Astrocyte (in vitro differentiated cells and primary cell): Measurements from ENCODE around the gene PRKCA. TPM values are rescaled to one million over a fixed set of nuclear protein-coding genes. Genes with fewer than 3 reads are reported as not detected.

Source experiments
- DNase-seq: peaks from one replicate; pipeline ENCODE4 v3.0.0-alpha.2; 2010; ENCODE audit warnings: low read depth
- FAIRE-seq: peaks from 2 replicates; lab custom pipeline; 2011; peaks lifted over from hg19 to GRCh38; lab: Jason Lieb, UNC
- H2AFZ ChIP-seq: 2 replicates; pipeline ENCODE4 v1.6.0; 2012; ENCODE audit warnings: low read depth, low read length, inconsistent platforms
- H3K27ac ChIP-seq: 2 replicates; pipeline ENCODE4 v1.5.1; 2011; ENCODE audit warnings: low read depth, low read length, inconsistent platforms
- H3K27me3 ChIP-seq: 2 replicates; pipeline ENCODE4 v1.6.0; 2011; ENCODE audit warnings: low read length, inconsistent platforms; ENCODE audit not compliant: insufficient read depth
- H3K36me3 ChIP-seq: 2 replicates; pipeline ENCODE4 v1.5.1; 2011; ENCODE audit warnings: low read length, inconsistent platforms; ENCODE audit not compliant: insufficient read depth
- H3K4me1 ChIP-seq: 2 replicates; pipeline ENCODE4 v1.5.1; 2011; ENCODE audit warnings: low read length, inconsistent platforms; ENCODE audit not compliant: insufficient read depth
- H3K4me2 ChIP-seq: 2 replicates; pipeline ENCODE4 v1.6.0; 2012; ENCODE audit warnings: low read length, inconsistent platforms
- H3K4me3 ChIP-seq: 2 replicates; pipeline ENCODE4 v1.5.1; 2011; ENCODE audit warnings: low read depth, mild to moderate bottlenecking, low read length, inconsistent platforms; ENCODE audit not compliant: insufficient read depth
- H3K79me2 ChIP-seq: 2 replicates; pipeline ENCODE4 v1.6.0; 2012; ENCODE audit warnings: mild to moderate bottlenecking, low read length, inconsistent platforms; ENCODE audit not compliant: insufficient read depth
- H3K9ac ChIP-seq: 2 replicates; pipeline ENCODE4 v1.6.0; 2012; ENCODE audit warnings: mild to moderate bottlenecking, low read length, inconsistent platforms
- H3K9me3 ChIP-seq: 2 replicates; pipeline ENCODE4 v1.5.1; 2012; ENCODE audit warnings: low read depth, mild to moderate bottlenecking, low read length, inconsistent platforms; ENCODE audit not compliant: insufficient read depth
- H4K20me1 ChIP-seq: 2 replicates; pipeline ENCODE4 v1.6.0; 2012; ENCODE audit warnings: low read length, inconsistent platforms; ENCODE audit not compliant: insufficient read depth
- H3K27ac Mint-ChIP-seq: one replicate; pipeline ENCODE4 v1.8.0; 2021; ENCODE audit warnings: mild to moderate bottlenecking, mixed read lengths; ENCODE audit not compliant: unreplicated experiment
- H3K27me3 Mint-ChIP-seq: one replicate; pipeline ENCODE4 v1.8.0; 2021; ENCODE audit warnings: low read depth, mixed read lengths; ENCODE audit not compliant: unreplicated experiment
- H3K36me3 Mint-ChIP-seq: one replicate; pipeline ENCODE4 v1.8.0; 2021; ENCODE audit warnings: low read depth, mixed read lengths; ENCODE audit not compliant: unreplicated experiment
- H3K4me1 Mint-ChIP-seq: one replicate; pipeline ENCODE4 v1.8.0; 2021; ENCODE audit warnings: low read depth, mixed read lengths; ENCODE audit not compliant: unreplicated experiment
- H3K4me3 Mint-ChIP-seq: one replicate; pipeline ENCODE4 v1.8.0; 2021; ENCODE audit warnings: mild to moderate bottlenecking, moderate library complexity, mixed read lengths; ENCODE audit not compliant: unreplicated experiment
- H3K9me3 Mint-ChIP-seq: one replicate; pipeline ENCODE4 v1.8.0; 2021; ENCODE audit warnings: mild to moderate bottlenecking, mixed read lengths; ENCODE audit not compliant: unreplicated experiment
- EZH2 ChIP-seq: IDR thresholded peaks from 2 replicates; pipeline ENCODE4 v1.6.1; 2012; ENCODE audit warnings: mild to moderate bottlenecking, low read length, inconsistent platforms; ENCODE audit not compliant: insufficient read depth
- total RNA-seq: library from RNA; stranded (reverse); gene quantifications from 2 replicates; pipeline ENCODE4 v1.2.1, GENCODE V29; 2021
- TF ChIP-seq, protein P1 (sequence below): IDR thresholded peaks from 2 replicates; pipeline ENCODE4 v1.5.1; 2011; ENCODE audit warnings: low read depth, mild to moderate bottlenecking, inconsistent platforms, low read length, moderate library complexity; ENCODE audit not compliant: insufficient read depth

PRKCA gene
- total RNA-seq, 1 donor from 2014 or later = 49.9 TPM

DNA sequence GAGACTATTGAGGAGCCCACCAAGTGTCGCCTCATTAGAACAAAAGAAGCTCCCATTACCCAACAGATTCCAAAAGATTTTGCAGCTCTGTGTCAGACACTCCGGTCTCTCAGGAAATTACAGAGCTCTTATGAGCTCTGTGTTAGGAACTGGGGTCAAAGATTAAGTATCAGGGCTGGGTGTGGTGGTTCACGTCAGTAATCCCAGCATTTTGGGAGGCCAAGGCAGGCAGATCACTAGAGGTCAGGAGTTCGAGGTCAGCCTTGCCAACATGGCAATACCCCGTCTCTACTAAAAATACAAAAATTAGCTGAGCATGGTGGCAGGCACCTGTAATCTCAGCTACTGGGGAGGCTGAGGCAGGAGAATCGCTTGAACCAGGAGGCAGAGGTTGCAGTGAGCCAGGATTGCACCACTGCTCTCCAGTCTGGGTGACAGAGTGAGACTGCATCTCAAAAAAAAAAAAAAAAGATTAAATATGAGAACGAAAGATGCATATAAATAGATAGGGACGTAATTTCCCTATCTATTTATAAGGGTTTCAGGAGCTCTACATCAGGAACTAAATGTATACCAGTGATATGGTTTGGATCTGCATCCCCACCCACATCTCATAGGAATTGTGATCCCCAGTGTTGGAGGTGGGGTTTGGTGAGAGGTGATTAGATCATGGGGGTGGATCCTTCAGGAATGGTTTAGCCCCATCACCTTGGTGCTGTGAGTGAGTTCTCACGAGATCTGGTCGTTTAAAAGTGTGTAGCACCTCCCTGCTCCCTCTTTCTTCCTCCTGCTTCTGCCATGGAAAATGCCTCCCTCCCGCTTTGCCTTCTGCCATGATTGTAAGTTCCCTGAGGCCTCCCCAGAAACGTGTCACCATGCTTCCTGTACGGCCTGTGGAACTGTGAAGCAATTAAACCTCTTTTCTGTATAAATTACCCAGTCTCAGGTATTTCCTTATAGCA, 111.4 kb downstream of the PRKCA start:
- H3K27me3 Mint-ChIP-seq = no peaks in the 10 kb centered on the region
- H3K4me3 ChIP-seq = no peak overlapping the region
- H3K27ac ChIP-seq = no peak overlapping the region
- no peak for TF ChIP-seq EZH2
- TF ChIP-seq, protein P1, sequence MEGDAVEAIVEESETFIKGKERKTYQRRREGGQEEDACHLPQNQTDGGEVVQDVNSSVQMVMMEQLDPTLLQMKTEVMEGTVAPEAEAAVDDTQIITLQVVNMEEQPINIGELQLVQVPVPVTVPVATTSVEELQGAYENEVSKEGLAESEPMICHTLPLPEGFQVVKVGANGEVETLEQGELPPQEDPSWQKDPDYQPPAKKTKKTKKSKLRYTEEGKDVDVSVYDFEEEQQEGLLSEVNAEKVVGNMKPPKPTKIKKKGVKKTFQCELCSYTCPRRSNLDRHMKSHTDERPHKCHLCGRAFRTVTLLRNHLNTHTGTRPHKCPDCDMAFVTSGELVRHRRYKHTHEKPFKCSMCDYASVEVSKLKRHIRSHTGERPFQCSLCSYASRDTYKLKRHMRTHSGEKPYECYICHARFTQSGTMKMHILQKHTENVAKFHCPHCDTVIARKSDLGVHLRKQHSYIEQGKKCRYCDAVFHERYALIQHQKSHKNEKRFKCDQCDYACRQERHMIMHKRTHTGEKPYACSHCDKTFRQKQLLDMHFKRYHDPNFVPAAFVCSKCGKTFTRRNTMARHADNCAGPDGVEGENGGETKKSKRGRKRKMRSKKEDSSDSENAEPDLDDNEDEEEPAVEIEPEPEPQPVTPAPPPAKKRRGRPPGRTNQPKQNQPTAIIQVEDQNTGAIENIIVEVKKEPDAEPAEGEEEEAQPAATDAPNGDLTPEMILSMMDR = no peak
- peaks cover 7% of the 10 kb centered on the region for H3K4me1 Mint-ChIP-seq
- no peak overlapping the region for H3K4me2 ChIP-seq
- H3K36me3 Mint-ChIP-seq = no peaks in the 10 kb centered on the region
- no peak overlapping the region for H3K4me3 Mint-ChIP-seq
- peaks cover 45% of the 10 kb centered on the region for H4K20me1 ChIP-seq
- H3K36me3 ChIP-seq = no peaks in the 10 kb centered on the region
- no peak overlapping the region for H3K27ac Mint-ChIP-seq
- no peaks in the 10 kb centered on the region for H3K9me3 Mint-ChIP-seq
- H3K79me2 ChIP-seq = peaks cover 49% of the 10 kb centered on the region
- H3K9ac ChIP-seq = no peak overlapping the region
- H3K9me3 ChIP-seq = no peaks in the 10 kb centered on the region
- H2AFZ ChIP-seq = no peak overlapping the region
- DNase-seq (no peak), FAIRE-seq (no peak)
- H3K4me1 ChIP-seq = no peaks in the 10 kb centered on the region
- H3K27me3 ChIP-seq = no peaks in the 10 kb centered on the region

DNA sequence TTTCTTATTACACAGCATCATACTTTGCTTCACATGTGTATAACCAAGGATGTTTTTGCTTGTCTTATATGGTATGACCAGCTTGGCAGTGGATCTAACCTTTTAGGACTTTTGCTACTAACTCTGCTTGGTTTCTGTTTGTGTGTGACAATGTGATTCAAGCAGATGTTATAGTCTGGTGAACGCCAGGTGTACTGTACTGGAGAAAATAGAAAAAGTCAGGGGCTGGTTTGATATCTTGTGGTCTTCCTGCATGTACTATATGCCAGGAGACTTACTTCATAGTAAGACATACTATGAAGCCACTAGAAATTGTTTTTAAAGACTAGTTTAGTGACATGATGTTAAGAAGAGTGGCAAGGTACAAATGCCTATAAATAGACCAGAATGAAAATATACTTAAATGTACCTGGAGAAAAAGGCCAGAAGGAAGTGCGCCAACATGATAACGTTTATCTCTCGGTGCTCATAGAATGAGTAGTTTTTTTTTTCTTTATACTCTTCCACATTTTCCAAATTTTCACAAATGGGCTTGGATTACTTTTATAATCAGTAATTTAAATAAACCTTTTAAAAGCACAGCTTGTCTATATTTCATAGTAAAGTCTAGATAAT, 112.3 kb downstream of the PRKCA start:
- TF ChIP-seq, protein P1 = no peak
- TF ChIP-seq EZH2 = no peak
- no peak overlapping the region for H3K9ac ChIP-seq
- peaks cover 50% of the 10 kb centered on the region for H3K79me2 ChIP-seq
- no peak overlapping the region for H2AFZ ChIP-seq
- Mint-ChIP-seq H3K4me1 (peaks cover 7% of the 10 kb centered on the region), H3K4me3 (no peak overlapping the region), H3K27me3 (no peaks in the 10 kb centered on the region), H3K27ac (no peak overlapping the region), H3K36me3 (no peaks in the 10 kb centered on the region), H3K9me3 (no peaks in the 10 kb centered on the region)
- H3K4me1 ChIP-seq = no peaks in the 10 kb centered on the region
- H3K27me3 ChIP-seq = no peaks in the 10 kb centered on the region
- H4K20me1 ChIP-seq = peaks cover 40% of the 10 kb centered on the region
- DNase-seq (no peak), FAIRE-seq (no peak)
- no peak overlapping the region for H3K4me3 ChIP-seq
- H3K4me2 ChIP-seq = no peak overlapping the region
- H3K27ac ChIP-seq = no peak overlapping the region
- H3K9me3 ChIP-seq = no peaks in the 10 kb centered on the region
- H3K36me3 ChIP-seq = no peaks in the 10 kb centered on the region
